GM12878 (cell line): Measurements from ENCODE around the gene XRCC4. TPM values are rescaled to one million over a fixed set of nuclear protein-coding genes. Genes with fewer than 3 reads are reported as not detected.

Experiments
- ATAC-seq: fragments of 200-7000 bp; cut with Tn5 transposase; 3 replicates; pipeline ENCODE4 v1.9.1; 2020; ENCODE audit warnings: mild to moderate bottlenecking, moderate library complexity
- BruUV-seq: library from RNA; stranded (reverse); fragments of 400-500 nt; replicated peaks from 2 replicates; lab custom pipeline; 2021; lab: Mats Ljungman, UMichigan
- CTCF ChIA-PET: fragments of 300-600 bp; sonication (Branson Sonifier 250); formaldehyde crosslinking; extraction: SDS; loops from one replicate; lab custom pipeline; 2021; ENCODE audit warnings: inconsistent platforms; lab: Yijun Ruan, JAX
- POLR2A ChIA-PET: fragments of 350-600 bp; formaldehyde crosslinking; extraction: SDS; loops from one replicate; lab custom pipeline; 2021; ENCODE audit warnings: inconsistent platforms; lab: Charles Lee
- RAD21 ChIA-PET: fragments of 300-600 bp; sonication (Branson Sonifier 250); formaldehyde crosslinking; loops from one replicate; lab custom pipeline; 2023; ENCODE audit warnings: antibody characterized with exemption; ENCODE audit not compliant: unreplicated experiment; lab: Charles Lee
- SMC1A ChIA-PET: fragments of 300-600 bp; sonication (Branson Sonifier 250); formaldehyde crosslinking; loops from one replicate; lab custom pipeline; 2023; ENCODE audit not compliant: unreplicated experiment, uncharacterized antibody; lab: Charles Lee
- DNase-seq: peaks from one replicate; pipeline ENCODE4 v3.0.0-alpha.2; 2011; ENCODE audit warnings: low read depth, low spot score
- FAIRE-seq: peaks from 3 replicates; lab custom pipeline; 2011; peaks lifted over from hg19 to GRCh38; lab: Jason Lieb, UNC
- H2AFZ ChIP-seq: 2 replicates; pipeline ENCODE4 v1.6.0; 2011; ENCODE audit warnings: low read depth, low read length, control low read depth; ENCODE audit not compliant: control insufficient read depth
- H3K27ac ChIP-seq: 2 replicates; pipeline ENCODE4 v1.5.1; 2011; ENCODE audit warnings: control low read depth; ENCODE audit not compliant: control insufficient read depth, insufficient read depth
- H3K27me3 ChIP-seq, 2 experiments: replicated peaks in 1 of 2; 2 replicates each; pipeline versions ENCODE4 v1.6.0 to v1.6.1; 2011; ENCODE audit warnings: low read length in 1 of 2; ENCODE audit not compliant: control insufficient read depth in 2 of 2, insufficient read depth in 2 of 2
- H3K36me3 ChIP-seq, 2 experiments: 2 replicates each; pipeline ENCODE4 v1.5.1; 2011; ENCODE audit warnings: low read length in 1 of 2; ENCODE audit not compliant: control insufficient read depth in 2 of 2, insufficient read depth in 2 of 2
- H3K4me1 ChIP-seq: 2 replicates; pipeline ENCODE4 v1.6.1; 2011; ENCODE audit warnings: mild to moderate bottlenecking, low read length, moderate library complexity, mixed read lengths; ENCODE audit not compliant: control insufficient read depth, insufficient read depth
- H3K4me2 ChIP-seq: 2 replicates; pipeline ENCODE4 v1.6.0; 2011; ENCODE audit warnings: control low read depth; ENCODE audit not compliant: control insufficient read depth, insufficient read depth
- H3K4me3 ChIP-seq: fragments of 200-600 bp; sonication (generic); 2 replicates; pipeline ENCODE4 v1.5.1; 2016
- H3K79me2 ChIP-seq: 2 replicates; pipeline ENCODE4 v1.6.0; 2011; ENCODE audit warnings: low read length; ENCODE audit not compliant: control insufficient read depth, insufficient read depth
- H3K9ac ChIP-seq: 2 replicates; pipeline ENCODE4 v1.8.0; 2011; ENCODE audit warnings: low read length, control low read depth, mixed read lengths; ENCODE audit not compliant: control insufficient read depth, insufficient read depth
- H3K9me3 ChIP-seq: replicated peaks from 3 replicates; pipeline ENCODE4 v1.5.1; 2011; ENCODE audit warnings: mild to moderate bottlenecking, low read length; ENCODE audit not compliant: control insufficient read depth, insufficient read depth
- H4K20me1 ChIP-seq: 2 replicates; pipeline ENCODE4 v1.6.0; 2011; ENCODE audit not compliant: control insufficient read depth, insufficient read depth
- BCLAF1 ChIP-seq: fragments of 450-650 bp; IDR thresholded peaks from 2 replicates; pipeline ENCODE4 v1.6.1; 2017; ENCODE audit warnings: antibody characterized with exemption, mild to moderate bottlenecking, moderate library complexity
- BMI1 ChIP-seq: fragments of 450-650 bp; IDR thresholded peaks from 2 replicates; pipeline ENCODE4 v1.6.1; 2016; ENCODE audit warnings: mild to moderate bottlenecking, moderate library complexity, borderline replicate concordance
- HCFC1 ChIP-seq: fragments of 150-350 bp; IDR thresholded peaks from 2 replicates; pipeline ENCODE4 v1.6.1; 2014; ENCODE audit warnings: low read length
- IKZF2 ChIP-seq, 2 experiments: fragments of 450-650 bp; IDR thresholded peaks; 2 replicates each; pipeline ENCODE4 v1.6.1; 2017; ENCODE audit warnings: mild to moderate bottlenecking in 2 of 2, moderate library complexity in 2 of 2
- RAD51 ChIP-seq: fragments of 450-650 bp; IDR thresholded peaks from 2 replicates; pipeline ENCODE4 v1.6.1; 2016; ENCODE audit warnings: moderate library complexity, mild to moderate bottlenecking, inconsistent platforms
- RELA ChIP-seq: fragments of 450-650 bp; IDR thresholded peaks from 2 replicates; pipeline ENCODE4 v1.8.0; 2014; ENCODE audit warnings: borderline replicate concordance; ENCODE audit not compliant: partially characterized antibody
- SIX5 ChIP-seq: IDR thresholded peaks from 2 replicates; pipeline ENCODE4 v1.6.1; 2011; ENCODE audit warnings: mild to moderate bottlenecking, low read depth, low read length, moderate library complexity; ENCODE audit not compliant: severe bottlenecking
- ZNF384 ChIP-seq: IDR thresholded peaks from 2 replicates; pipeline ENCODE4 v1.6.1; 2012; ENCODE audit warnings: low read depth, mild to moderate bottlenecking, low read length, improper control_type of control experiment, borderline replicate concordance
- WGBS: methylation state at CpG from one replicate; pipeline ENCODE4 v1.1.6; 2016; ENCODE audit warnings: low lambda C conversion rate; ENCODE audit not compliant: insufficient replicate concordance, insufficient coverage; ENCODE audit errors: missing lambda C conversion rate; 5-methylcytosine and 5-hydroxymethylcytosine counted together
- in situ Hi-C: fragments of 300-500 bp; cut with MboI; formaldehyde crosslinking; loops from 9 replicates; pipeline ENCODE4 v1.14.3; 2018; ENCODE audit warnings: mixed read lengths
- intact Hi-C: fragments of 100-400 bp; cut with micrococcal nuclease; formaldehyde crosslinking; loops from one replicate; pipeline ENCODE4 v1.14.2; 2022; ENCODE audit not compliant: unreplicated experiment
- polyA plus RNA-seq, 11 experiments: library from polyadenylated mRNA; depleted of rRNA in 4 of 11; unstranded in 6 of 11; stranded (reverse) in 5 of 11; fragments of >200 nt; fragmentation: Nextera tagmentation in 4 of 11; fragmentation: Illumina TruSeq in 1 of 11; extraction: Ambion mirVana in 4 of 11; extraction: Trizol in 1 of 11; gene quantifications; 1 replicate in 1 of 11; 2 replicates in 10 of 11; pipeline versions ENCODE4 v1.2.1 to v1.2.3, GENCODE V29; 2011 to 2016; ENCODE audit warnings: inconsistent platforms in 2 of 11, missing spikeins in 2 of 11, low read depth in 1 of 11
- total RNA-seq, 4 experiments: library from RNA; depleted of rRNA in 3 of 4; stranded (reverse); fragments of >200 nt in 3 of 4; fragmentation: Illumina TruSeq in 1 of 4; extraction: Trizol in 1 of 4; gene quantifications; 2 replicates each; pipeline versions ENCODE4 v1.2.1 to v1.2.3, GENCODE V29; 2013 to 2021
- TF ChIP-seq, protein P1 (sequence below): fragments of 450-650 bp; IDR thresholded peaks from 2 replicates; pipeline ENCODE4 v1.6.1; 2016; ENCODE audit warnings: mild to moderate bottlenecking

XRCC4 gene
- total and polyA plus RNA-seq, 10 of the 15 experiments (the other 5 are each of a cell fraction or from before 2014, with no cell fraction given), result 12.1 to 53.6 (median 25.8) TPM

DNA sequence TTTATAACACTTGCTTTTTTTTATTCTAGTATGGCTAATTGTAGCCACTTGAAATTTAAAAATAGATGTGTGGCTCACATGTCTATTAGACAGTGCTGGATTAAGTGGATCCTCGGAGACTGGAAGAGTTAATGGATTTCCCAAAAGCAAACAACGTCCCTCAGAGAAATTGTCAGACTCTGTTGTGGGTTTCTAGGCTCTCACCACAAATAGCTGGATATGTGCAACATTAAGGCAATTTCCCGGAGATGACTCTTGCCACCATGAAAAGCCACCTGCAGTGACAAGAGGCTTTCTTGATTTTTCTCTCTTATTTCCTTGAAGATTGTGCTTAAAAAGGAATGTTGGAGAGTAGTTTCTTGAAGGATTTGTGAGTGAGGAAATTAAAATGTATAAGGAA lies 43.3 kb upstream of the XRCC4 start:
- WGBS, result 43% methylated on average over 3 of the region's 3 CpGs
- ChIA-PET CTCF (no interaction called here), SMC1A (no interaction called here), RAD21 (no interaction called here), POLR2A (no interaction called here)
- H3K27me3 ChIP-seq, result no peaks in the 10 kb centered on the region
- no peaks in the 10 kb centered on the region for H3K9me3 ChIP-seq
- no peak overlapping the region for H3K9ac ChIP-seq
- in situ Hi-C loops, result no loop called here
- intact Hi-C loops, result no loop called here
- TF ChIP-seq BCLAF1 (no peak), RAD51 (no peak), HCFC1 (no peak), SIX5 (no peak), RELA (no peak), IKZF2 (IDR thresholded peaks at IDR 0.05) (no peak), BMI1 (no peak), ZNF384 (no peak)
- TF ChIP-seq, protein P1, sequence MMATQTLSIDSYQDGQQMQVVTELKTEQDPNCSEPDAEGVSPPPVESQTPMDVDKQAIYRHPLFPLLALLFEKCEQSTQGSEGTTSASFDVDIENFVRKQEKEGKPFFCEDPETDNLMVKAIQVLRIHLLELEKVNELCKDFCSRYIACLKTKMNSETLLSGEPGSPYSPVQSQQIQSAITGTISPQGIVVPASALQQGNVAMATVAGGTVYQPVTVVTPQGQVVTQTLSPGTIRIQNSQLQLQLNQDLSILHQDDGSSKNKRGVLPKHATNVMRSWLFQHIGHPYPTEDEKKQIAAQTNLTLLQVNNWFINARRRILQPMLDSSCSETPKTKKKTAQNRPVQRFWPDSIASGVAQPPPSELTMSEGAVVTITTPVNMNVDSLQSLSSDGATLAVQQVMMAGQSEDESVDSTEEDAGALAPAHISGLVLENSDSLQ, result no peak
- FAIRE-seq (no peak), DNase-seq (no peak), ATAC-seq (no peak)
- H4K20me1 ChIP-seq, result no peaks in the 10 kb centered on the region
- no peak overlapping the region for H3K4me3 ChIP-seq
- no peak overlapping the region for H2AFZ ChIP-seq
- H3K4me2 ChIP-seq, result no peak overlapping the region
- H3K4me1 ChIP-seq, result no peaks in the 10 kb centered on the region
- BruUV-seq, result no TSS peak
- H3K27ac ChIP-seq, result no peak overlapping the region
- H3K36me3 ChIP-seq, result no peaks in the 10 kb centered on the region
- no peaks in the 10 kb centered on the region for H3K79me2 ChIP-seq
